Midbrain (tissue), 1 donor: Measurements from ENCODE around the gene GON7.
"Not testable (repeated sequence)": the region's sequence is repeated elsewhere in the genome, so short reads cannot be mapped to it uniquely, and the experiment has no call there.

Source experiments
- DNase-seq: peaks from one replicate; lab custom pipeline; 2025; lab: John Stamatoyannopoulos, UW

The GON7 gene

GRCh38 chr14:93199031-93199430, 7.8 kb downstream of the GON7 start:
- no peak for DNase-seq

- no peak for DNase-seq
These were observed 11.4 kb downstream of the GON7 start for GRCh38 chr14:93195316-93195999.

DNA sequence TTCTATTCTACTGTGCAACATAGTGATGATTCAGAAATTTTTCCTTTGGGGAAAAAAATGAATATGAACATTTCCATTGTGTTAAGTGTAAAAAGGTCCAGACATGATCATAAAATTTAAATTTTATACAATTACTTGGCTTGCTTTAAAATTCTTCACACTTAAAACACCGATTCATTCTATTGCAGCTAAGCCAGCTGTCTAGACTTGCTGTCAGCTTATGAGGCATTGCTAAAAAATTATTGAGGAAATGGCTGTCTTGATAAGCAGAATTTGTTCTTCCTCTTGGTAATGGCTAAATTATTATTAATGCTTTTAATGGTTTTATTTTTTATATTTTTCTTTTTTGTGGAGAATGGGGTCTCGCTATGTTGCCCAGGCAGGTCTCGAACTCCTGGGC, 19.9 kb downstream of the GON7 start:
- DNase-seq, result no peak

GRCh38 chr14:93186466-93186865, 20.4 kb downstream of the GON7 start:
- DNase-seq, result no peak

DNA sequence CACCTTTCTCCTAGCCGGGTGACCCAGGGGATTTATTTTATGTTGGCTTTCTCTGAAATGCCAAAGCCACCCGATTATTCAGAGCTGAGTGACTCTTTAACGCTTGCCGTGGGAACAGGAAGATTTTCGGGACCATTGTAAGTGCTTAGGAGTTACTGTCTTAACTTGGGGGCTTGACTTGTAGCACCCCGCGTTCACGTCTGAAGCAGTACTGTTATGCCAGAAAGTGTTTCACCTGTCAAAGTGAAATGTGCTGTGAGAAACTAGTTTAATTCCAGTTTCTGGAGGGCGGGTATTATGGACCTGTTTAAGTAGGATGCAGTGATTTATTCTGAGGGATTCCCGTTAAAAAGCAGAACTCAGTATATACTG, 21.5 kb downstream of the GON7 start:
- no peak for DNase-seq

DNA sequence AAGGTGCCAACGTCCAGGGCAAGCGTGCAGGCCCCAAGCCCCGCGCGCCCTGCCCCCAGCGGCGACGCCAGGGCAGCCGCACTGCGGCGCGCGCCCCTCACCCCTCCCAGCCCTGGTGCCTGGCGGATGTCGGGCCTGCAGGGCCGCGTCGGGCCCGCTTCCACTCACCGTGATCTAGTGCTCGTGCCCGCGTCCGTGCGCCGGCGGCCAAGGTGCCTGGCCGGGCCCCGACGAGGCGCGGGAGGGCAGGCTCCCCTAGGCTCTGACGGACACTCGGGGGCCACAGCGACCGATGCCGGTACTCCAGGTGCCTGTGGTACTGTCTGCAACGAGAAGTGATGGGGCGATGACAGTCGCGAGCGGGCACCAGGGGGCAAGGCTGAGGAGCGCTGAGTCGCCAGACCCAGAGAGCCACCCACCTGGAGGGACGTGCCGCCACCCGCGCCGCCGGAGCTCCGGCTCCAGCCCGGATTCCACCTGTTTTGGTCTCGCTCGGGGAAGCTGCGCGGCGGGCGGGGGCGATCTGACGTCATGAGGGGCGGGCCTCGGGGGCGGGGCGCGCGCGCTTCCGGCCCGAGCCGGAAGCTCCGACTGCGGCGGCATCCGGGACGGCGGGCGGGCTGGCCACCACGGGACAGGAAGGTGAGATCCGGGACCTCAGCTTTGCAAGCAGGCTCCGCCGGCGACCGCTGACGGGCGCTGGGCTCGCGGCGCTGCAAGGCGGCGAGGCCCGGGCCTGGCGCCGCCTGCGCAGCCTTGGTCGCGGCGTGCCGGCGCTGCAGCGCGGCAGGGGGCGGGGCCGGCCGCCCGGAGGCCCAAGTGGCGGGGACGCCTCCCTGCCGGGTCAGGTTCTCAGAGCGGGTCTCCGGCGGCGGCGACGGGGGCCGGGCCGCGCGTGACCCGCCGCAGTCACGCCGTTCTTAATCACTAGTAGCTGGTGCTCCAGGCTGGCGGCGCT, 22.2 kb downstream of the GON7 start, which contains the start of the genes LYSET and MOAP1:
Gene LYSET, plus strand, starts transcription at position 927 of the 958 bp plus-strand sequence. CDS start 89 bp downstream, outside the sequence.
Gene MOAP1, minus strand, starts transcription at position 507 of the 958 bp plus-strand sequence. CDS start 655 bp downstream, outside the sequence.
- peak; percentile 86 for DNase-seq

- DNase-seq, result no peak
These were observed 23.1 kb downstream of the GON7 start for GRCh38 chr14:93183596-93184317.

DNA sequence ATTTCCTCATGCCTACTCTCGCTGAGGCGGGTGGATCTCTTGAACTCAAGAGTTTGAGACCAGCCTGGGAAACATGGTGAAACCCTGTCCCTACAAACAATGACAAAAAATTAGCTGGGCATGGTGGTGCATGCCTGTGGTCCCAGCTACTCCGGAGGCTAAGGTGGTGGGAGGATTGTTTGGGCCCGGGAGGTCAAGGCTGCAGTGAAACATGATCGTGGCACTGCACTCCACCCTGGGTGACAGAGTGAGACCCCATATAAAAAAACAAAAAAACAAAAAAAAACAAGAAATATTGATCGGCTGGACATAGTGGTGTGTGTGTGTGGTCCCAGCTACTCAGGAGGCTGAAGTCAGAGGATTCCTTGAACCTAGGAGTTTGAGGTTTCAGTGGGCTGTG, 31.4 kb downstream of the GON7 start:
- DNase-seq, result no peak

GRCh38 chr14:93174731-93175130, 32.1 kb downstream of the GON7 start:
- DNase-seq, result not testable (repeated sequence)

DNA sequence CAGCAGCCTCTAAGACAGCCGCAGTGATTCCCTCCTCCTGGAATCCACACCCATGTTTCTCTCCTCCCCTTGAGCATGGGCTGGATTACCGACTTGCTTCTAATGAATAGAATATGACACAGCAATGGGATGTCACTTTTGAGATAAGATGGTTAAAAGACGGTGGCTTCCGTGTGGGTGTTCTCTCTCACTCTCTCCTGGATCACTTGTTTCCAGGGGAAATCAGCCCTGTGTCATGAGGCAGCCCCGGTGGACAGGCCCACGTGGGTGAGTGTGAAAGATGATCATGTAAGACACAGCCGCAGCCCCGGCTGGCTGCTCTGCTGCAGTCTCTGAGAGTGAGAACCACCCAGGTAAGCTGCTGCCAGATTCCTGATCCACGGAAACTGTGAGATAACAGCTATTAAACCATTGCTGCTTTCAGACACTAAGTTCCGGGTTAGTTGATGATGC, 32.9 kb downstream of the GON7 start:
- DNase-seq, result peak; percentile 9

GRCh38 chr14:93171376-93171775, 35.5 kb downstream of the GON7 start:
- no peak for DNase-seq

- not testable (repeated sequence) for DNase-seq
These were observed 36.7 kb downstream of the GON7 start for GRCh38 chr14:93170141-93170540.

DNA sequence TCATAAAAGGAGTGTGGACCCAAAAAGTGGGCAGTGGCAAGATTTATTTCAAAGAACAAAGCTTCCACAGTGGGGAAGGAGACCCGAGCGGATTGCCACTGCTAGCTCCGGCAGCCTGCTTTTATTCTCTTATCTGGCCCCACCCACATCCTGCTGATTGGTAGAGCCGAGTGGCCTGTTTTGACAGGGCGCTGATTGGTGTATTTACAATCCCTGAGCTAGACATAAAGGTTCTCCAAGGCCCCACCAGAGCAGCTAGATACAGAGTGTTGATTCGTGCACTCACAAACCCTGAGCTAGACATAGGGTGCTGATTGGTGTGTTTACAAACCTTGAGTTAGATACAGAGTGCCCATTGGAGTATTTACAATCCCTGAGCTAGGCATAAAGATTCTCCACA, 37.2 kb downstream of the GON7 start:
- DNase-seq, result not testable (repeated sequence)

GRCh38 chr14:93168610-93169009, 38.3 kb downstream of the GON7 start:
- DNase-seq, result not testable (repeated sequence)

GRCh38 chr14:93165271-93166265, 41.3 kb downstream of the GON7 start:
- DNase-seq, result not testable (repeated sequence)

- DNase-seq, result no peak
These were observed 43.3 kb downstream of the GON7 start for GRCh38 chr14:93163564-93163963.

DNA sequence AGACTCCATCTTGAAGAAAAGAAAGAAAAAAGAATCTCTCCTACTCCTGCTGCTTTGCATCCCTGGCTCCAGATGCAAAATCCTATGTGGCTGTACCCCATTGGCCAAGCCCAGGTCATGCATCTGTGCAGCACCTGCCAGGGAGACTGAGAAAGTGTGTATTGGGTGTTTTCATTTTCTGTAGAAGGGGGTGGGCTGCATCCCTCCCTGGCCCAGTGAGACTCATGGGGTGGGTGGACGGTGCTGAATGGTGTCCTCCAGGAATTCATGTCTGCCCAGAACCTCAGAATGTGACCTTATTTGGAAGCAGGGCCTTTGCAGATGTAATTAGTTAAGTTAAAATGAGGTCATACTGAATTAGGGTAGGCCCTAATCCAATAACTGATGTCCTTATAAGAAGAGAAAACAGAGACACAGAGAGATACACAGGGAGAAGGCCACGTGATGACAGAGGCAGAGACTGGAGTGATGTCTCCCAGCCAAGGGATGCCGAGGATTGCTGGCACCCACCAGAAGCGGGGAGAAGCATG, 45.4 kb downstream of the GON7 start:
- DNase-seq, result no peak

GRCh38 chr14:93160353-93160801, 46.5 kb downstream of the GON7 start:
- no peak for DNase-seq

- not testable (repeated sequence) for DNase-seq
These were observed 47.1 kb downstream of the GON7 start for GRCh38 chr14:93159625-93160352.

DNA sequence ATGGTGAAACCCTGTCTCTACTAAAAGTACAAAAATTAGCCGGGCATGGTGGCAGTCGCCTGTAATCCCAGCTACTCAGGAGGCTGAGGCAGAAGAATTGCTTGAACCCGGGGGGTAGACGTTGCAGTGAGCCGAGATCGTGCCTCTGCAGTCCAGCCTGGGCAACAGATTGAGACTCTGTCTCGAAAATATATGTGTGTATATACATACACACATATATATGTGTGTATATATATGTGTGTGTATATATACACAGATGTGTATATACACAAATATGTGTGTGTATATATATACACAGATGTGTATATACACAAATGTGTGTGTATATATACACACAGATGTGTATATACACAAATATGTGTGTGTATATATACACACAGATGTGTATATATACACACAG, 48.5 kb downstream of the GON7 start:
- not testable (repeated sequence) for DNase-seq
